ENCODE measurements around the gene C4orf36.

The C4orf36 gene

DNA sequence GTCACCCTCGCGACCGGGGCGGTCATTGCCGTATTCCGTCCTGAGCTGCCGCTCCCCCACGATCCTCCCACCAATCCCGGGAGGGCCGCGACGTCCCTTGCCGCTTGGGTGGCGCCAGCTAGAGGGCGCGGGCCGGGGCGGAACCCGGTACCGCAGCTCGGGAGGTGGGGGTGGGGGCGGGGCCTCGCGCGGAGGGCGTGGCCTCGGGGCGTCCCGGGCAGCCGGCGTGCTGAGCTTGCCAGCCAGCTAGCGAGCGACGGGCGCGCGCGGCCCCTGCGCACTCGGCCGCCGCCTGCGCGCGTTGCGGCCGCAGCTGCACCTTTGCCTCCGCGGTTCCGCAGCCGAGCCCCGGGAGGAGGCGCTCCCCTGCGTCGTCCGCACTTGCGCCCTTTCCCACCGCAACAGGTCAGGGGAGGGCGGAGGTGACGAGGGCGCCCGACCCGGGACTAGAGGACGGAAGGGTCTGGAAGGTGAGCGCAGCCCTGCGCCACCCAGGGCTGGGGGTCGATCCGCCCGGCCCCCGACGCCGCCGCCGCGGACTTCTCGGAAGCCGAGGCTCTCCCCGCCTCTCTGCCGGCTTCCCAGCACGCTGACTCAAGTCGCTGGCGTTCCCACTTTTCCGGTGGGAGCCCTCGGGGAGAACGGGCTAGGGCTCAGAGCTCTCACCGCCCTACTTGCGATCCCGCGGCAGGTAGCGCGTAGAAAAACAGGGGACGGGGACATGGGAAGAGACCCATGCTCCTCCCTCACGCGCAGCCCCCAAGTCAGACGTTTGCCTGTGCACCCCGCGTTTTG, 42.7 kb upstream of the C4orf36 start, which contains the start of gene AFF1:
Gene AFF1 (plus strand): TSS at position 241 of the 795 bp plus-strand sequence. CDS start 13,523 bp downstream, outside the sequence.
- Histone ChIP-seq H3K4me2 (ENCODE audit: low read length, poor library complexity, severe bottlenecking) (peak within 1 kb of the TSS; percentile 86), H3K36me3 (ENCODE audit: control insufficient read depth in 1 of 2, insufficient read depth in 2 of 2, low read depth in 1 of 2, low read length in 2 of 2) (peaks cover 0 to 15% of the 10 kb centered on the region in 2 experiments), H3K14ac (ENCODE audit: low read length in 2 of 2) (peak within 1 kb of the TSS in 1 of 2 experiments; percentile 97), H3K27me3 (ENCODE audit: control insufficient read depth in 1 of 2, insufficient read depth in 1 of 2, low read length in 2 of 2) (no peaks in the 10 kb centered on the region), H2BK5ac (ENCODE audit: low read depth, low read length, poor library complexity, severe bottlenecking) (peak within 1 kb of the TSS; percentile 91), H3K23ac (ENCODE audit: low read length in 2 of 2) (peak within 1 kb of the TSS in 1 of 2 experiments; percentile 99), H3K4me3 (ENCODE audit: insufficient read depth in 1 of 2, low read depth in 1 of 2, low read length in 2 of 2) (peak within 1 kb of the TSS; percentile 94 to 98), H2BK12ac (ENCODE audit: low read length in 2 of 2) (peak within 1 kb of the TSS in 1 of 2 experiments; percentile 94), H3K79me1 (replicated peaks; ENCODE audit: low read length, poor library complexity, severe bottlenecking) (peaks cover 2% of the 10 kb centered on the region), H2AFZ (ENCODE audit: low read depth, low read length) (peak within 1 kb of the TSS; percentile 89), H4K91ac (ENCODE audit: low read length) (peak within 1 kb of the TSS; percentile 95), H3K4me1 (ENCODE audit: control insufficient read depth, insufficient read depth, low read depth, low read length) (peaks cover 1% of the 10 kb centered on the region), H2AK5ac (ENCODE audit: low read length, severe bottlenecking) (no peak within 1 kb of the TSS), H3K27ac (ENCODE audit: low read length, poor library complexity, severe bottlenecking) (peak within 1 kb of the TSS; percentile 86), H3K4ac (ENCODE audit: low read depth in 1 of 2, low read length in 2 of 2) (peak within 1 kb of the TSS; percentile 46 to 96), H3K18ac (ENCODE audit: low read depth in 1 of 2, low read length in 2 of 2) (peak within 1 kb of the TSS; percentile 88 to 99), H2BK15ac (ENCODE audit: low read depth, poor library complexity, severe bottlenecking) (peak within 1 kb of the TSS; percentile 16), H4K8ac (ENCODE audit: low read length) (peak within 1 kb of the TSS; percentile 80), H3K9me3 (ENCODE audit: control insufficient read depth, low read length) (no peaks in the 10 kb centered on the region), H2BK120ac (ENCODE audit: low read depth, low read length) (peak within 1 kb of the TSS; percentile 64), H3K9ac (ENCODE audit: low read length) (peak within 1 kb of the TSS; percentile 97)
- 2% methylated on average over 45 of the region's 97 CpGs for WGBS
- DNase-seq, result peak; percentile 93

DNA sequence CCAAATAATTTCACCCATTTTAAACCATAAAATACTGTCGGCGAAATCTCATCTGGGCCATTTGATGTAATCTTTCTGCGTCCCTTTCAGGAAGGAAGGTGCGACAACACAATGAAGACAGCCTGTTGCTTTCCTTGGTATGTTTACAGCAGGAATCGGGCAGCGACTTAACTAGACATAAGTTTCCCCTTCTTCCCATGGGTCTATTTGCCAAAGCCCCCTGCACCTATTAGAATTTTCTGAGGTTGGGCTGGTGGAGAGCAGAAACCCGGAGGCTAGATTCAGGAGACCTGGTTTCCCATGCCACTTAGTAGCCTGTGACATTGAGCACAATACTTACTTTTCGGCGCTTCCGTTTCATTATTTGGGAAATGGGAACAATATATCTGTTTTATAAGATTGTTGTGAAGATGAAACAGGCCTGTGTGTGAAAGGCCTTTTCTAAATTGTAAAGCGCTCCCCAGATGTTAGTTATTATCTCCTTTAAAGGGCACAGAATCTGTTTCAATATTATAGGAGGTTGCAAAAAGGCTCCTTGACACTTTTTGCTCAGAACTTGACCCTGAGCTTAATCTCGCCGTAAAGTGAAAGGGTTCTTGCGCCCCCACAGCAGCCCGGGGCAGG, 42.0 kb upstream of the C4orf36 start:
- Histone ChIP-seq H2BK5ac (ENCODE audit: low read depth, low read length, poor library complexity, severe bottlenecking) (peak overlapping the region; percentile 91), H4K91ac (ENCODE audit: low read length) (no peak overlapping the region), H3K36me3 (ENCODE audit: control insufficient read depth in 1 of 2, insufficient read depth in 2 of 2, low read depth in 1 of 2, low read length in 2 of 2) (peaks cover 0 to 22% of the 10 kb centered on the region in 2 experiments), H3K4me1 (ENCODE audit: control insufficient read depth, insufficient read depth, low read depth, low read length) (peaks cover 1% of the 10 kb centered on the region), H4K8ac (ENCODE audit: low read length) (no peak overlapping the region), H3K79me1 (replicated peaks; ENCODE audit: low read length, poor library complexity, severe bottlenecking) (no peaks in the 10 kb centered on the region), H3K4ac (ENCODE audit: low read depth in 1 of 2, low read length in 2 of 2) (peak overlapping the region in 1 of 2 experiments; percentile 61), H3K18ac (ENCODE audit: low read depth in 1 of 2, low read length in 2 of 2) (peak overlapping the region in 1 of 2 experiments; percentile 70), H2AK5ac (ENCODE audit: low read length, severe bottlenecking) (no peak overlapping the region), H2BK15ac (ENCODE audit: low read depth, poor library complexity, severe bottlenecking) (no peak overlapping the region), H3K9ac (ENCODE audit: low read length) (peak overlapping the region; percentile 97), H3K4me3 (ENCODE audit: insufficient read depth in 1 of 2, low read depth in 1 of 2, low read length in 2 of 2) (peak overlapping the region; percentile 94 to 98), H2BK120ac (ENCODE audit: low read depth, low read length) (no peak overlapping the region), H2AFZ (ENCODE audit: low read depth, low read length) (peak overlapping the region; percentile 42), H3K23ac (ENCODE audit: low read length in 2 of 2) (no peak overlapping the region), H3K14ac (ENCODE audit: low read length in 2 of 2) (peak overlapping the region in 1 of 2 experiments; percentile 18), H3K4me2 (ENCODE audit: low read length, poor library complexity, severe bottlenecking) (peak overlapping the region; percentile 86), H3K27ac (ENCODE audit: low read length, poor library complexity, severe bottlenecking) (peak overlapping the region; percentile 82), H3K27me3 (ENCODE audit: control insufficient read depth in 1 of 2, insufficient read depth in 1 of 2, low read length in 2 of 2) (no peaks in the 10 kb centered on the region), H3K9me3 (ENCODE audit: control insufficient read depth, low read length) (no peaks in the 10 kb centered on the region), H2BK12ac (ENCODE audit: low read length in 2 of 2) (peak overlapping the region in 1 of 2 experiments; percentile 63)
- WGBS, result 14% methylated on average over 10 of the region's 15 CpGs
- DNase-seq, result no peak

DNA sequence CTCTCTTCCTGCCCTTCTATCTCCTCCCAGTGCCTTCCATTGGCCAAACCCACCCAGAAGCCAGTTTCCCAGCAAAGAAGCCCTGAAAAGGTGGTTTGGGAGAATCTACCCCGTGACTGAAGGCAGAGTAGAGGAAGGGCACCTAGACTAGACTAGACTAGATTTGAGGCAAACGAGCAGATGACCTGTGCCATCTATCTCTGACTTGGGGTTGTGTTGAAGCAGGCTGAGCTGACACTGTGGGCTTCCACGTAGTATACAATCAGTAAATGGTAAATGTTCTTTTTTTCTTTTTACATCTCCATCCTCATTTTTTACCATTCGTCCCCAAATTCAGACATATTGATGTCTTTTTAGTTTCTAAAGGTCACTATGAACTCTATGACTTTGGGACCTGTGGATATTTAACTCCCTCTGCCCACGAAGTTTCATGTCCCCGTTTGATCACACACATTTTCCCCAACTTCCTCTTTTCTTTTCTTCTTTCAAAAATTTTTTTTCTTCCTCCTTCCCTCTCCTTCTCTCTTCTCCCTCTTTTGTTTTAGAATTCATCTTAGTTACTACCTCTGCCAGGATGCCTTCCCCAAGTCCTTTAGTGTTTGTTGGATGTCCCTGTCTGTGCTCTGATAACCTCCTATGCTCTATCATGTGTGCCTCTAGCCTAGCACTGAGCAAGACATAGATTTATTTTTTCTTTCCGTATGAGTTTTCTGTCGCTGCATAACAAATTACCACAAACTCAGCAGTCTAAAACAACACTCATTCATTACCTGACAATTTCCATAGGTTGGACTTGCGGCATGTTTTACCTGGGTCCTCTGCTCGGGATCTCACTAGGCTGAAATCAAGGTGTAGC, 36.4 kb upstream of the C4orf36 start:
- no peaks in the 10 kb centered on the region for H3K27me3 ChIP-seq (ENCODE audit: control insufficient read depth in 1 of 2, insufficient read depth in 1 of 2, low read length in 2 of 2)
- H3K27ac ChIP-seq (ENCODE audit: low read length, poor library complexity, severe bottlenecking), result peak overlapping the region; percentile 35
- peaks cover 5% of the 10 kb centered on the region for H3K4me1 ChIP-seq (ENCODE audit: control insufficient read depth, insufficient read depth, low read depth, low read length)
- no peak overlapping the region for H3K4me3 ChIP-seq (ENCODE audit: insufficient read depth in 1 of 2, low read depth in 1 of 2, low read length in 2 of 2)
- H3K14ac ChIP-seq (ENCODE audit: low read length in 2 of 2), result peak overlapping the region in 1 of 2 experiments; percentile 83
- no peak overlapping the region for H3K23ac ChIP-seq (ENCODE audit: low read length in 2 of 2)
- H2BK5ac ChIP-seq (ENCODE audit: low read depth, low read length, poor library complexity, severe bottlenecking), result peak overlapping the region; percentile 24
- no peaks in the 10 kb centered on the region for H3K79me1 ChIP-seq (replicated peaks; ENCODE audit: low read length, poor library complexity, severe bottlenecking)
- H2AK5ac ChIP-seq (ENCODE audit: low read length, severe bottlenecking), result peak overlapping the region; percentile 86
- no peak overlapping the region for H2AFZ ChIP-seq (ENCODE audit: low read depth, low read length)
- 97% methylated on average over 8 of the region's 10 CpGs for WGBS
- H2BK12ac ChIP-seq (ENCODE audit: low read length in 2 of 2), result peak overlapping the region; percentile 77 to 86
- H4K91ac ChIP-seq (ENCODE audit: low read length), result no peak overlapping the region
- H3K9me3 ChIP-seq (ENCODE audit: control insufficient read depth, low read length), result no peaks in the 10 kb centered on the region
- peak overlapping the region in 1 of 2 experiments; percentile 17 for H3K4ac ChIP-seq (ENCODE audit: low read depth in 1 of 2, low read length in 2 of 2)
- peaks cover 0 to 25% of the 10 kb centered on the region in 2 experiments for H3K36me3 ChIP-seq (ENCODE audit: control insufficient read depth in 1 of 2, insufficient read depth in 2 of 2, low read depth in 1 of 2, low read length in 2 of 2)
- DNase-seq, result no peak
- peak overlapping the region; percentile 11 for H3K9ac ChIP-seq (ENCODE audit: low read length)
- peak overlapping the region; percentile 42 for H3K4me2 ChIP-seq (ENCODE audit: low read length, poor library complexity, severe bottlenecking)
- H3K18ac ChIP-seq (ENCODE audit: low read depth in 1 of 2, low read length in 2 of 2), result peak overlapping the region; percentile 72 to 75
- peak overlapping the region; percentile 90 for H2BK15ac ChIP-seq (ENCODE audit: low read depth, poor library complexity, severe bottlenecking)
- H2BK120ac ChIP-seq (ENCODE audit: low read depth, low read length), result no peak overlapping the region
- no peak overlapping the region for H4K8ac ChIP-seq (ENCODE audit: low read length)

All from mesenchymal stem cell (in vitro differentiated cells and primary cell).